CD4-positive, alpha-beta T cell treated with Interleukin-21 for 1 hour (primary cell): ENCODE results near the gene PSMB10.
"Not testable (repeated sequence)": the region's sequence is repeated elsewhere in the genome, so short reads cannot be mapped to it uniquely, and the experiment has no call there.

Experiments
- DNase-seq: peaks from one replicate; pipeline ENCODE4 v3.0.0-alpha.2; 2020

Gene PSMB10

GRCh38 chr16:67936124-67936879 lies at the start of gene PSMB10:
PSMB10 (minus strand) TSS chr16:67936850; CDS start chr16:67936749, 101 bp downstream.
- no peak for DNase-seq

GRCh38 chr16:67982011-67982696 lies 45.5 kb upstream of the PSMB10 start:
- DNase-seq, result no peak

- no peak for DNase-seq
These were observed 43.5 kb upstream of the PSMB10 start, which contains the start of gene DPEP3 for GRCh38 chr16:67979955-67980678. DPEP3 (minus strand) TSS chr16:67980499; CDS start chr16:67980380, 119 bp downstream.

DNA sequence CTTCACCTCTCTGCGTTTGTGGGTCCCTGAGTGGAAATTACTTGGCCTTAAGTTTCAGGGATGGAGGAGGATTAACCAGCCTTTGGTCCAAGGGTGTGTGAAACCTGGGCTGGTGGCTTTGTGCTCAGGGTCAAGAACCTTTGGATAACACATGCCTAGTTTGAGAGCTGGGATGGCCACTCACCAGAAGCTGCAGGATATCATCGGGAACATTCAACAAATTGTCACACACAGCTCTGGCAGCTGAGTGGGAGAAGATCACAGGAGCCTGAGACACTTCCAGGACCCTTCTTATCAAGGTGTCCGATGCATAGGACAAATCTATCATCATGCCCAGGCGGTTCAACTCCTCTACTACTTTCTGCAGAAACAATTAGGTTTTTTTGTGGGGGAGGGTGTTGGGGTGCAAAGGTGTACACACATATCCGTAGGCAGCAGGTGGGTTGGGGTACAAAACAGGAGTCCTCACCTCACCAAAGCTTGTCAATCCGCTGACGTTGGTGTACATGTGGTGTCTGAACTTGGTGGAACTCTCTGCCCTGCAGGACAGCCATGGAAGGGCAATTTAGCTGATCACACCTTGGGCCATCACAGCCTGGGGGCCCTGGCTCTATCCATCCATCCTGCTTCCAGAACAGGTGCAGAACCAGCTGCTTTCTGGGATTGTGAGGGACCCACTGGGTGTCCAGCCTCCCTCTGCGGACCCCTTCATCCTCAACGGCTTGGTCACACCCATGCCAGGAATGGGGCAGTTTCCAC lies 41.0 kb upstream of the PSMB10 start:
- no peak for DNase-seq

DNA sequence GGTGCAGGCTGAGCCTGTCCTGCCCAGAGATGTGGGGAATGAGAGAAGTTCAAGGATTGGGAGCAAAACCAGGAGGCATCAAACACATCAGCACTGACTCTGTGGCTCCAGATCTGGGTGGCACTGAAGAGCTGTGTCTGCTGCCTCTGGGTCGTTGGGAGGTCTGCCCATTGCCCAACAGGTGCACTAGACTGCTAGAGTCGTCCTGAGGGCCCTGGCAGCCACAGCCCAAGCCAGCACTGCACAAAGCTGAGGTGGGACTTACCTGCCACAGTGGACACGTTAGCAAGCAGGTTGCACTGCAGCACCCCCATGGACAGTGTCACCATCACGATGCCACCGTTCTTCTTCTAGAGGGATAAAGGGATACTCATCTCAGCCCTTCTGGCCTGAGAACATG lies 40.4 kb upstream of the PSMB10 start:
- DNase-seq, result no peak

GRCh38 chr16:67976205-67976604 lies 39.6 kb upstream of the PSMB10 start:
- no peak for DNase-seq

DNA sequence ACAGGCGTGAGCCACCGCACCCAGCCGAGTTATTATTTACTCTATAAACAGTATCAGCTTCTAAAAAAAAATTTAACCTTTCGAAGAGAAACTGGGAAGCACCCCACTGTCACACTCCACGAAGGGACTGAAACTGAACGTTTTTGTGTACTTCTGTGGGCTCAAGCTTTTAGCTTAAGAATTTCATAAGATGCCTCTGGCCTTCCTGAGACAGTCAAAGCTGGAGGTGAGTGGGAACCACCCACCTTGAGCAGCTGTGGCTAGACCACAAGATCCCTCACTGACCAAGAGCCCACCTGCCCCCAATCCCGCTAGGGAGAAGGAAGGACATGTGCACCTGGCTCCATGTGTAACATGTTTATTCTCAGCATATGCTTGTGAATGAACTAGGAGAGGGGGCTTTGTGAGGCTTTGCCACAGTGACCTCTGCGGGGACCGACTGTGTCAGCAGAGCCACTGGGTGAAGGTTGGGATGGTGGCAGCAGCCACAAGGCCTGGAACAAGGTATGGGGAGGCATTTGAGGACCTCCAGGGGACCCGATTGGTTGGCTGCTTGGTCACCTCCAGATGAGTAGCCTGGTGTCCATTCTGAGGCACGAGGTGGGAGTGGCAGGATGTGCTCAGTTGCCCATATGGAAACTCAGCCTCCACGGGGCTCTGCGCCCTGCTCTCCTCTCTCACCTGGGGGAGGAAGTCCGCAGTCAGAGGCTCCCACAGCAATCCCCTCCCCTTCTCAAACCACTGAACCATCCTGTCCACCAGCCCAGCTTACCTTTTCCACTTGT lies 38.9 kb upstream of the PSMB10 start:
- no peak for DNase-seq

GRCh38 chr16:67972285-67972684 lies 35.6 kb upstream of the PSMB10 start:
- not testable (repeated sequence) for DNase-seq

DNA sequence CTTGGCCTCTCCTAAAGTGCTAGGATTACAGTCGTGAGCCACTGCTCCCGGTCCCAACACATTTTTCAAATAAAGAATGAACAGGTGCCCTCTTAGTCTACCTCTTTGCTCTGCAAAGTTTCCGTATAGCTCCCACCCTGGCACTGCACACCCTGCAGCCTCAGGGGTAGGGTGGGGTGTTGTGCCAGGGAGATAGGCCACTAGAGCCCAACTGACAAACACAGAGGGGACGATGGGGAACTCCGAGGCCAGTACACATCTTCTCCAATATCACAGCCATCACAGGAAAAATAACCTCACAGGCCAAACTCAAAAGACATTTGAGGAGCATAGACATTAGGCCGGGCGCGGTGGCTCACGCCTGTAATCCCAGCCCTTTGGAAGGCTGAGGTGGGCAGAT lies 34.5 kb upstream of the PSMB10 start:
- DNase-seq, result no peak

GRCh38 chr16:67969254-67970039 lies 32.8 kb upstream of the PSMB10 start:
- DNase-seq, result peak; percentile 36

- DNase-seq, result peak; percentile 92
These were observed 32.0 kb upstream of the PSMB10 start, which contains the start of gene SLC12A4 for GRCh38 chr16:67968400-67969253. SLC12A4 (minus strand) TSS chr16:67968637; CDS start chr16:67968553, 84 bp downstream.

DNA sequence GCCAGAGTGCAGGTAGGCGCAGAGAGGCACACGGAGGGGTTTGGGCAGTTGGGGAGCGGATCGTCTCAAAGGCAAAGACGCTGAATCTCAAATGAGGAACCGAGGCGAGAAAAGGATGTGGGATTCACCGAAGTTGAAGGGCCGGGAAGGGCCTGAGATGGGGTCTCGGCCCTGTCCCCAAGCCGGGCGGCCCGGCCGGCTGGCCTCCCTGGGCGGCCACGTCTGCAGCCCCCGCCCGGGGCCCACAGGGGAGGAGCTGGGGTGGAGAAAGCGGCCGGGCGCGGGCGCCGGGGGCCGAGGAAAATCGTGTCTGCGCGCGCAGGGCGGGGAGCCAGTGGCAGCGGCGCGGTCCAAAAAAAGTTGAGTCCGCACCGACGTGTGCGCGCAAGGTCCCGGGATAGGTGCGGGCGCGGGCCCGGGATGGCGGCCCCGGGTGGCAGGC lies 31.3 kb upstream of the PSMB10 start:
- no peak for DNase-seq

DNA sequence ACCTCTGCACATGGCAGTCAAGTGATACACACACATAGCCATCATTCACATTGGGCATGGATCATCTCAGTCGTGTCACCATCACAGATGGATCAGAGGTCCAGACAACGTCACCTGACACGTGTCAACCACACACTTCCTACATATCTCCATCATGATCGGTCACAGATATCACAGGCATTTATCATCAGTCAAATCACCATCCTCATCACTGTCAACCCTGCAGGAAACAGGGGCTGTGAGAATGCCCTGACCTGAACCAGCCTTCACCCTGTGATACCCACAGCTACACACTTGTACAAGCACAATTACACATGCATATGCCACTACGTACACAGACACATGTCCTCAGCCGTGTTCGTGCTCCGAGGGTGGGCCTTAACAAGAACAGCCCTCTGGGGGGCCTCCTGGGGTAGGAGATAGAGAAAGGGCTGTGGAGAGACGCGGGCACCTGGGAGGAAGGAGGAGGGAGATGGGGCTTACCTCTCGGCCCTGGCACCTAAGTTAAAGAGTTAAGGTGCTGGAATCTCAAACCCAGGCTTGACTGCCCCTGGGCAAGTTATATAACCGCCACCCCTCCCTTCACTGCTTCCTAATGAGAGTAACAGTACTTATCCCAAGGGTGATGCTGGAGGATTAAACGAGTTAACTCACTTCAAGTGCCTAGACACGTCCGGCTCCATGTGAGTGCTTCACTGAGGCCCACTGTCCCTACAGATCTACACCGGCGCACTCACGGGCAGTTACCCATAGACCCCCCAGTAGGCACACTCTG lies 30.7 kb upstream of the PSMB10 start:
- DNase-seq, result peak; percentile 44

- no peak for DNase-seq
These were observed 30.0 kb upstream of the PSMB10 start for GRCh38 chr16:67966549-67967182.

GRCh38 chr16:67965668-67966548 lies 29.3 kb upstream of the PSMB10 start:
- DNase-seq, result no peak

DNA sequence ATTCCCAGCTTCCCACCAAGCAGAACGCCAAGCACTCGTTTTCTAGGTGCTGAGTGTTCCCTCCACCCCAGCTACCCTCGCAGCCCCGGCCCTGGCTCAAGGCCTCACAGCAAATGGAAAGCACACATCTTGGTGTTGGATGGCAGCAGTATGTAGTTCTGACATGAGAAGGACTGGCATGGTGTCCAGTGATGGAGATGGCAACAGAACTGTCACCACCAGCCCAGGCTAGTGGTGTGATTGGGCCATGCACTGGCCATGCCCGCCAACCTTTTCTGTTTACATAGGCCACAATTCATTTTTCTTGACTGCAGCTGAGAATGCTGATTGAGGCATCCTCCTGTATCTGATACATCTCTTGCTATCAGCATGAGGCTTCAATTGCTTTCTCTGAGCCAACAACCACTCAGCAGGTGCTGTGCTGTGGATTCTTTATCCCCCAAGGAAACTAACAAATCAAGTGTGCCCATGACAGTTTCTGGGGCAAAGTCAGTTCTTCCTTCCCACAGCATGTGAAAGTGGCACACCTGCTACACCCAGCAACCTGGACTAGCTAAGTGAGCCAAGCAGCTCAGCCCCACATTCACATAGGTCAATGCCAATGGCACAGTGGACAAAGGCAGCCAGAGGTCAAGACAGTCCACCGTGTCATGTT lies 28.0 kb upstream of the PSMB10 start:
- DNase-seq, result no peak
